ENCODE data around the gene GRIN2C. TPM values are rescaled to one million over a fixed set of nuclear protein-coding genes. Genes with fewer than 3 reads are reported as not detected.

GRIN2C gene
- total RNA-seq, 6 experiments from 2014 or later: 0.05 to 0.07 TPM; not detected in 4

DNA sequence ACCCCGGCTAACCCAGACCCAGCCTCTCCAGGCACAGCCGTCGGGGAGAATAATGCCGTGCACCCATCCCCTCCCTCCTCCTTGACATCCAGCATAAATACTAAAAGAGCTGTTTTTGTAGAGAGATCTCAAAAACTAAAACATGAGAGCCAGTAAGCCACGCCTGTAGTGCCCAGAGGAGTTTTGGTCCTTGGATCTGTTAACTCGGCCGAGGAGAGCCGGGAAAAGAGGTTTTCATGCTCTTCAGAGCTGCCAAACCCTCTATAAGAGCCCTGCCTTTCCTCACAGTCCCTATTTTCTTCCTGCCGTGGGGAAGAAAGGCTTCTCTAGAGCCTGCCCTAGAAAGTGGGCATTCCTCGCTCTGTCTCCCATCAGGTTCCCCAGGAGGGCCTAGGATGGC is 53.4 kb downstream of the GRIN2C start:
- Mint-ChIP-seq H3K27me3 (ENCODE audit: insufficient read depth) (no peaks in the 10 kb centered on the region; the same call in 1 of the 2 replicates), H3K4me3 (no peak overlapping the region)

DNA sequence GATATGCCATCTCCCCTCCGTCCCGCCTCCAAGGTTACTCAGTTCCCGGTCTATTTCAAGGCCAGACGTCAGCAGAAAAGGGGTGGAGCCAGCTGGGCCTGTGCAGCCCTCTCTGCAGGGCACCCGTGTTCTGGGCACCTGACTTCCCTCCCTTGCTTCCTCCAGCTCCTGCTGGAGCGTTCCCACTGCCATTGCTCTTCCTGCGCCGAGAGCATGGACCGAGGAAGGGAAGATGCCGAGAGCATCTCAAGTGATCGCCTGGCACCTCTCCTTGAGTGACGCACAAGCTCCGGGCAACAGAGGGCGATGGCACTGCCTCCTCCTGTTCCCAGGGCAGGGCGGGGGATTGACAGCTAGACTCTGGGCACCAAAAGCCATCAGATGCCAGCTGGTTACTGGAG is 54.1 kb downstream of the GRIN2C start:
- TF ChIP-seq, protein P1, sequence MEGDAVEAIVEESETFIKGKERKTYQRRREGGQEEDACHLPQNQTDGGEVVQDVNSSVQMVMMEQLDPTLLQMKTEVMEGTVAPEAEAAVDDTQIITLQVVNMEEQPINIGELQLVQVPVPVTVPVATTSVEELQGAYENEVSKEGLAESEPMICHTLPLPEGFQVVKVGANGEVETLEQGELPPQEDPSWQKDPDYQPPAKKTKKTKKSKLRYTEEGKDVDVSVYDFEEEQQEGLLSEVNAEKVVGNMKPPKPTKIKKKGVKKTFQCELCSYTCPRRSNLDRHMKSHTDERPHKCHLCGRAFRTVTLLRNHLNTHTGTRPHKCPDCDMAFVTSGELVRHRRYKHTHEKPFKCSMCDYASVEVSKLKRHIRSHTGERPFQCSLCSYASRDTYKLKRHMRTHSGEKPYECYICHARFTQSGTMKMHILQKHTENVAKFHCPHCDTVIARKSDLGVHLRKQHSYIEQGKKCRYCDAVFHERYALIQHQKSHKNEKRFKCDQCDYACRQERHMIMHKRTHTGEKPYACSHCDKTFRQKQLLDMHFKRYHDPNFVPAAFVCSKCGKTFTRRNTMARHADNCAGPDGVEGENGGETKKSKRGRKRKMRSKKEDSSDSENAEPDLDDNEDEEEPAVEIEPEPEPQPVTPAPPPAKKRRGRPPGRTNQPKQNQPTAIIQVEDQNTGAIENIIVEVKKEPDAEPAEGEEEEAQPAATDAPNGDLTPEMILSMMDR (IDR thresholded peaks at IDR 0.05): no peak
- DNase-seq: no peak
- H3K27me3 Mint-ChIP-seq (ENCODE audit: insufficient read depth): no peaks in the 10 kb centered on the region; the same call in 1 of the 2 replicates
- H3K4me3 Mint-ChIP-seq: no peak overlapping the region
- H3K9me3 Mint-ChIP-seq: no peaks in the 10 kb centered on the region
- H3K4me1 Mint-ChIP-seq (ENCODE audit: low read depth): no peaks in the 10 kb centered on the region
- no peak overlapping the region for H3K27ac Mint-ChIP-seq
- H3K36me3 Mint-ChIP-seq (ENCODE audit: low read depth): no peaks in the 10 kb centered on the region; the same call in 1 of the 2 replicates

More for the DNA sequence above, 53.4 kb downstream of the GRIN2C start:
- H3K36me3 Mint-ChIP-seq (ENCODE audit: low read depth): no peaks in the 10 kb centered on the region
- no peaks in the 10 kb centered on the region for H3K9me3 Mint-ChIP-seq
- TF ChIP-seq, protein P1 (IDR thresholded peaks at IDR 0.05): no peak
- no peak for DNase-seq
- H3K4me1 Mint-ChIP-seq (ENCODE audit: low read depth): no peaks in the 10 kb centered on the region
- no peak overlapping the region for H3K27ac Mint-ChIP-seq

DNA sequence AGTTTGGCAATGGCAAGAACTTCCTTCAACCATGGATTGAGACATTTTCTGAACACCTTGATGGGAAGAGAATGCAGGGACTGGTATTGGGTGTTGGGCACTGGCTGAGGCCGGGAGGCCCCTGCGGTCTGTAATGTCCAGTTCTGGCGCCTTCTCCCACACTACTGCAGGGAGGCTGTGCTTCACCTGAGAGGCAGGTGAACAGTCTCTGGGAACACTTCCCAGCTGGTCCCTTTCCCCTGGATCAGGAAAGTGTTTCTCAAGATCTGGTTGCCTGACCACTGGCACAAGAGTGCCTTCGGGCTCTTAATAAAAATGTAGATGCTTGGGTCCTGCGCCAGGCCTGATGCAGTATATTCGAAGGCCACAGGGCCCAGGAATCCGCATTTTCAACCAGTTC is 55.0 kb downstream of the GRIN2C start:
- no peak for DNase-seq
- Mint-ChIP-seq H3K27me3 (ENCODE audit: insufficient read depth) (no peaks in the 10 kb centered on the region), H3K27ac (no peak overlapping the region), H3K36me3 (ENCODE audit: low read depth) (peaks cover 6% of the 10 kb centered on the region; the same call in 1 of the 2 replicates), H3K4me3 (no peak overlapping the region), H3K9me3 (no peaks in the 10 kb centered on the region), H3K4me1 (ENCODE audit: low read depth) (peaks cover 6% of the 10 kb centered on the region; the same call in 1 of the 2 replicates)
- TF ChIP-seq, protein P1 (IDR thresholded peaks at IDR 0.05): no peak

DNA sequence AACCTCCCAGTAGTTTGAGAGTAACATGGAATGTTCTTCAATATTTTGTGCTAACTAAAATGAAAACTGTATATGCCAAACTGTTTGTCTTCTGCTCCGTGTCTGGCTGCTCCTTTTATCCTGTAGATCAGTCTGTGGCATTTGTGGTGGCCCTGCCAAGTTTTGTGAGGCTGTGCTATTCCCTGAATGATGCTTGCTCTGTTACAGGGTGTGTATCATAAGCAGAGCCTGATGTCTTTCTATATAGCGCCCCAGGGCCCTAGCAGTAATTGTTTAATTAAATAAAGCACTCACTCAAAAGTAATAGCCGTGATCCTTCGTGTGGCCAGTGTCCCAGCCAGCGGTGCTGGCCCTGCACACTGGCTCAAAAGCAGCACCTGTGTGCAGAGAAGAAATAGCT is 55.7 kb downstream of the GRIN2C start:
- no peak overlapping the region for H3K4me3 Mint-ChIP-seq
- H3K36me3 Mint-ChIP-seq (ENCODE audit: low read depth): peaks cover 6% of the 10 kb centered on the region; the same call in 1 of the 2 replicates
- no peaks in the 10 kb centered on the region for H3K27me3 Mint-ChIP-seq (ENCODE audit: insufficient read depth)
- no peak overlapping the region for H3K27ac Mint-ChIP-seq
- DNase-seq: no peak
- H3K4me1 Mint-ChIP-seq (ENCODE audit: low read depth): peaks cover 11% of the 10 kb centered on the region
- no peaks in the 10 kb centered on the region for H3K9me3 Mint-ChIP-seq
- TF ChIP-seq, protein P1 (IDR thresholded peaks at IDR 0.05): no peak

DNA sequence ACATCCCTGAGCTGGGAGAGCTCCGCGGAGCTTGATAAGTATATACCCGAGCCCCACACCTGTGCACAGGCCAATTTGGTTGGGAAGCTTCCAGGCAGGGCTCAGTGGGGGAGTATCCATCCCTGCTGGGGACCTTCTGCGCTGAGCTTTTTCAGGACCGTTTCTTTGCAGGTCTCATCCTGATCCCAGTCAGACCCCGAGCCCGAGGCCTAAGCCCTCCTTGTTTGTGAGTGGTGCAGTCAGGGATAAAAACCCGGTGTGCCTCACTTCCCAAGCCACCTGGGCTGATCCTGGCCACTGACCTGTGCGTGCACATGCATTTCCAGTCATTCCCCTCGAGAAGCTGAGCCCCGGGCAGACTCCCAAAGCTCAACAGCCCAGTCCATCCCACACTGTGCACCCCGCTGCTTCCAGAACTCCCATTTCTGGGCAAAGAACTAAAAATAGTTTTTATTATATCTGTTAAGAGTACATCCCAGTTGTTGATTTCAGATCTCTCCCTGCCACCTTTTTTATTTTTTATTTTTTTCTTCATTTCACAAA is 56.2 kb downstream of the GRIN2C start:
- DNase-seq: no peak
- Mint-ChIP-seq H3K4me3 (no peak overlapping the region), H3K4me1 (ENCODE audit: low read depth) (peaks cover 16% of the 10 kb centered on the region), H3K36me3 (ENCODE audit: low read depth) (peaks cover 6% of the 10 kb centered on the region; the same call in 1 of the 2 replicates), H3K9me3 (no peaks in the 10 kb centered on the region), H3K27me3 (ENCODE audit: insufficient read depth) (no peaks in the 10 kb centered on the region), H3K27ac (no peak overlapping the region)
- TF ChIP-seq, protein P1 (IDR thresholded peaks at IDR 0.05): no peak

All from HFFc6 (cell line).